HG02678 (cell line): ENCODE results near the gene DENND2D.
A peak's percentile ranks its signal among the peaks of the same experiment; 100 is the strongest.

ENCODE experiments used
- ATAC-seq: cut with Tn5 transposase; IDR thresholded peaks from one replicate; pipeline ENCODE4 v1.9.1; 2021; ENCODE audit warnings: mild to moderate bottlenecking, moderate library complexity; ENCODE audit not compliant: unreplicated experiment

The DENND2D gene

GRCh38 chr1:111141245-111142220 is 58.9 kb downstream of the DENND2D start:
- no peak for ATAC-seq

- ATAC-seq, result no peak
Measured at GRCh38 chr1:111140680-111140967, 59.8 kb downstream of the DENND2D start.

DNA sequence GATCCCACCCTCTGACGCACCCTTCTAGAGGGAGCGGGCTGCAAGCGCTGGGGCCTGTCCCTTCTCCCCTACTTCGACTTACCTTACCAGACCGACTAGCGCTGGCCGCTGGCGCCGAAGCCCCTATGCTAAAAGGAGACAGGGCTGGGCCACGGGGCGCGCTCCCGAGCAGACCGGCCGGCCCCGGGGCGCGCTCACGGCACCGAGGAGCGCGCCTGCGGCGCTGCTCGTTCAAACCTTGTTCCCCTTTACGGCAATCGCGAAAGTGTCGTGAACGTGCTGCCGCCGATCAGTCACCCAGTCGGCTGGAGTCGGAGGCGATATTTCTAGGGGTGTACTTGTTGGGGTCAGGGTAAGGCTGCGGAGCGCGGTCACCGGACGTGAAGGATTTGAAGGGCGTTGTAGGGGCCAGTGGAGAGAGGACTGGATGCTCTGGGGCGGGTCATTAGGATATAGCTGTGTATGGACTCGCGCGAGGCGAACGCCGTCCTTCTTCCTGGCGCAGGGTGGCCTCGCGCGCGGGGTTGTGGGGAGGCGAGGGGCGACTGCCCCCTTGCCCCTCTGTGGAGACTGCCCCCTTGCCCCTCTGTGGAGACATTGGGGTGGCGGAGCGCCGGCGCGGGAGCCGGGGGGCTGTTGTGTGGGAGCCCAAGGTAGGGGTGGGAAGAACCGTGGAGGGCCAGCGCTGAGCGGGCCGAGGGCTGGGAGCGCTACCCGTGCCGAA is 60.3 kb downstream of the DENND2D start, which contains the start of the genes CEPT1 and DRAM2:
Gene CEPT1, plus strand, starts transcription at position 268 of the 724 bp plus-strand sequence. CDS start 7,492 bp downstream, outside the sequence.
Gene DRAM2, minus strand, starts transcription at position 138 of the 724 bp plus-strand sequence. CDS start 8,539 bp downstream, outside the sequence.
- peak; percentile 70 for ATAC-seq

- ATAC-seq, result peak; percentile 40
Measured at GRCh38 chr1:111139324-111139955, 61.0 kb downstream of the DENND2D start.
